ENCODE data around the gene SPA17. TPM values are rescaled to one million over a fixed set of nuclear protein-coding genes. Genes with fewer than 3 reads are reported as not detected.

Gene SPA17
- total RNA-seq (2022) (5.4 and 5.6 TPM in 2 replicates), Bru-seq, nascent RNA (percentile 40 among the genes with signal in this experiment), BruChase-seq, experiment 1, labeled RNA remaining after a 6-hour chase (percentile 41 among the genes with signal in this experiment), BruChase-seq, experiment 2, labeled RNA remaining after a 2-hour chase (percentile 31 among the genes with signal in this experiment)
- long read RNA-seq, transcript SPA17-201 (5 exons, 853 nt) = major isoform, 6 of 9 reads
- long read RNA-seq, partial matches to known transcripts = 0 of 9 reads
- long read RNA-seq, other reads (novel, unspliced or antisense) = 3 of 9 reads

GRCh38 chr11:124673333-124674167 is at the start of gene SPA17, which contains the start of gene SIAE:
Gene SPA17, plus strand, starts transcription at chr11:124673904. Its CDS starts 1,361 bp downstream, at chr11:124675265.
Gene SIAE, minus strand, starts transcription at chr11:124673739. Its CDS starts 31 bp downstream, at chr11:124673708.
- Mint-ChIP-seq H3K4me1 (ENCODE audit: low read depth, unreplicated experiment) (no peaks in the 10 kb centered on the region), H3K36me3 (ENCODE audit: insufficient read depth, unreplicated experiment) (peaks cover 18% of the 10 kb centered on the region), H3K4me3 (ENCODE audit: low read depth, unreplicated experiment) (peak within 1 kb of the TSS; percentile 74), H3K9me3 (ENCODE audit: low read depth, unreplicated experiment) (no peaks in the 10 kb centered on the region), H3K27ac (ENCODE audit: unreplicated experiment) (peak within 1 kb of the TSS; percentile 81), H3K27me3 (ENCODE audit: unreplicated experiment) (no peaks in the 10 kb centered on the region)
- intact Hi-C loops (cut with micrococcal nuclease; ENCODE audit: unreplicated experiment) = no loop called here
- BruUV-seq (replicated peaks) = TSS peak; percentile 70
- CTCF ChIA-PET = interaction anchor here (0.6 to 1.6 kb wide), 7 partner anchors 66 to 1043 kb away, joined by 3 to 5 read pairs (median 4); partner anchors contain the start of gene NRGN
- no peak for TF ChIP-seq CTCF (IDR thresholded peaks at IDR 0.05; ENCODE audit: unreplicated experiment)
- DNase-seq = peak; percentile 89

- intact Hi-C loops (cut with micrococcal nuclease; ENCODE audit: unreplicated experiment) = no loop called here
- no peak for TF ChIP-seq CTCF (IDR thresholded peaks at IDR 0.05; ENCODE audit: unreplicated experiment)
- no peak for DNase-seq
- no peak overlapping the region for H3K27ac Mint-ChIP-seq (ENCODE audit: unreplicated experiment)
- no TSS peak for BruUV-seq (replicated peaks)
- no peak overlapping the region for H3K4me3 Mint-ChIP-seq (ENCODE audit: low read depth, unreplicated experiment)
- no peaks in the 10 kb centered on the region for H3K4me1 Mint-ChIP-seq (ENCODE audit: low read depth, unreplicated experiment)
- peaks cover 32% of the 10 kb centered on the region for H3K36me3 Mint-ChIP-seq (ENCODE audit: insufficient read depth, unreplicated experiment)
- no peaks in the 10 kb centered on the region for H3K9me3 Mint-ChIP-seq (ENCODE audit: low read depth, unreplicated experiment)
- CTCF ChIA-PET = no interaction called here
- no peaks in the 10 kb centered on the region for H3K27me3 Mint-ChIP-seq (ENCODE audit: unreplicated experiment)
Observed at GRCh38 chr11:124625504-124626168, 48.1 kb upstream of the SPA17 start.

- CTCF ChIA-PET = no interaction called here
- BruUV-seq (replicated peaks) = no TSS peak
- H3K27ac Mint-ChIP-seq (ENCODE audit: unreplicated experiment) = no peak overlapping the region
- no peak for DNase-seq
- no peaks in the 10 kb centered on the region for H3K27me3 Mint-ChIP-seq (ENCODE audit: unreplicated experiment)
- no peak for TF ChIP-seq CTCF (IDR thresholded peaks at IDR 0.05; ENCODE audit: unreplicated experiment)
- H3K36me3 Mint-ChIP-seq (ENCODE audit: insufficient read depth, unreplicated experiment) = peaks cover 27% of the 10 kb centered on the region
- H3K9me3 Mint-ChIP-seq (ENCODE audit: low read depth, unreplicated experiment) = no peaks in the 10 kb centered on the region
- intact Hi-C loops (cut with micrococcal nuclease; ENCODE audit: unreplicated experiment) = no loop called here
- H3K4me1 Mint-ChIP-seq (ENCODE audit: low read depth, unreplicated experiment) = no peaks in the 10 kb centered on the region
- H3K4me3 Mint-ChIP-seq (ENCODE audit: low read depth, unreplicated experiment) = no peak overlapping the region
Observed at GRCh38 chr11:124627546-124627945, 46.2 kb upstream of the SPA17 start.

GRCh38 chr11:124629961-124630360 is 43.7 kb upstream of the SPA17 start:
- no TSS peak for BruUV-seq (replicated peaks)
- Mint-ChIP-seq H3K27me3 (ENCODE audit: unreplicated experiment) (no peaks in the 10 kb centered on the region), H3K4me3 (ENCODE audit: low read depth, unreplicated experiment) (no peak overlapping the region), H3K36me3 (ENCODE audit: insufficient read depth, unreplicated experiment) (peaks cover 12% of the 10 kb centered on the region), H3K9me3 (ENCODE audit: low read depth, unreplicated experiment) (no peaks in the 10 kb centered on the region), H3K27ac (ENCODE audit: unreplicated experiment) (no peak overlapping the region), H3K4me1 (ENCODE audit: low read depth, unreplicated experiment) (no peaks in the 10 kb centered on the region)
- DNase-seq = no peak
- CTCF ChIA-PET = no interaction called here
- TF ChIP-seq CTCF (IDR thresholded peaks at IDR 0.05; ENCODE audit: unreplicated experiment) = no peak
- intact Hi-C loops (cut with micrococcal nuclease; ENCODE audit: unreplicated experiment) = no loop called here
